NCI-H226 (cell line): ENCODE measurements around the gene TCP11.

ENCODE experiments used
- DNase-seq: peaks from one replicate; pipeline ENCODE4 v3.0.0-alpha.2; 2015

TCP11 gene

GRCh38 chr6:35141007-35141655, at the start of gene TCP11:
Gene TCP11, minus strand, starts transcription at chr6:35141339. Its CDS starts 469 bp downstream, at chr6:35140870.
- no peak for DNase-seq

- no peak for DNase-seq
These were observed 49.2 kb upstream of the TCP11 start for GRCh38 chr6:35190306-35190705.

- DNase-seq = no peak
These were observed 47.7 kb upstream of the TCP11 start for GRCh38 chr6:35188886-35189285.

GRCh38 chr6:35186571-35186970, 45.4 kb upstream of the TCP11 start:
- DNase-seq = no peak

GRCh38 chr6:35185971-35186370, 44.8 kb upstream of the TCP11 start:
- no peak for DNase-seq

- peak; percentile 45 for DNase-seq
These were observed 44.2 kb upstream of the TCP11 start for GRCh38 chr6:35185302-35185681.

- no peak for DNase-seq
These were observed 43.6 kb upstream of the TCP11 start for GRCh38 chr6:35184580-35185301.

- DNase-seq = no peak
These were observed 42.8 kb upstream of the TCP11 start for GRCh38 chr6:35183935-35184334.

GRCh38 chr6:35183281-35183680, 42.1 kb upstream of the TCP11 start:
- no peak for DNase-seq

- peak; percentile 51 for DNase-seq
These were observed 40.9 kb upstream of the TCP11 start for GRCh38 chr6:35181933-35182612.

- DNase-seq = no peak
These were observed 40.3 kb upstream of the TCP11 start for GRCh38 chr6:35181308-35181932.

GRCh38 chr6:35179901-35180535, 38.9 kb upstream of the TCP11 start:
- DNase-seq = no peak

- no peak for DNase-seq
These were observed 38.0 kb upstream of the TCP11 start for GRCh38 chr6:35178932-35179832.

- DNase-seq = no peak
These were observed 36.9 kb upstream of the TCP11 start for GRCh38 chr6:35178012-35178411.

- no peak for DNase-seq
These were observed 36.5 kb upstream of the TCP11 start for GRCh38 chr6:35177596-35177995.

- no peak for DNase-seq
These were observed 36.0 kb upstream of the TCP11 start for GRCh38 chr6:35177157-35177556.

GRCh38 chr6:35176301-35177024, 35.3 kb upstream of the TCP11 start:
- DNase-seq = no peak

- DNase-seq = no peak
These were observed 33.4 kb upstream of the TCP11 start for GRCh38 chr6:35174501-35174900.

- no peak for DNase-seq
These were observed 32.9 kb upstream of the TCP11 start for GRCh38 chr6:35174088-35174434.

- DNase-seq = no peak
These were observed 32.4 kb upstream of the TCP11 start for GRCh38 chr6:35173427-35174087.

GRCh38 chr6:35173044-35173426, 31.9 kb upstream of the TCP11 start:
- no peak for DNase-seq
